ENCODE measurements around the gene CASP2. TPM values are rescaled to one million over a fixed set of nuclear protein-coding genes. Genes with fewer than 3 reads are reported as not detected.

The CASP2 gene
- total and polyA plus RNA-seq, 8 donors = 4.2 to 19.7 (median 8.7) TPM

DNA sequence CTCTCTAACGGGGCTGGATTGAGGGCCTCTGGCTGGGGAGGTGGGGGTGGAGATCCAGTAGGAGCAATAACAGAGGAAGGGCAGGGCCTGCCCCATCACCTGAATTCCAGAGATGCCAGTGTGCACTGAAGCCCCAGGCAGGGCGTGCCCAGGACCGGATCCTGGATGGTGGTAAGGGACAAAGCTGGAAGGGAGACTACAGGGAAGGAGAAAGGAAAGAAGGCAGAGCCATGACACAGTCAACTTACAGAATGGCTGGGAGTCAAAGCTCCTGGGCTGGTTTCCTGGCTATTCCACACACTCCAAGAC lies 2.7 kb upstream of the CASP2 start:
- peak overlapping the region in 3 of 4 donors; percentile 5 to 79 (median 57) for H3K27ac ChIP-seq
- TF ChIP-seq, protein P1, sequence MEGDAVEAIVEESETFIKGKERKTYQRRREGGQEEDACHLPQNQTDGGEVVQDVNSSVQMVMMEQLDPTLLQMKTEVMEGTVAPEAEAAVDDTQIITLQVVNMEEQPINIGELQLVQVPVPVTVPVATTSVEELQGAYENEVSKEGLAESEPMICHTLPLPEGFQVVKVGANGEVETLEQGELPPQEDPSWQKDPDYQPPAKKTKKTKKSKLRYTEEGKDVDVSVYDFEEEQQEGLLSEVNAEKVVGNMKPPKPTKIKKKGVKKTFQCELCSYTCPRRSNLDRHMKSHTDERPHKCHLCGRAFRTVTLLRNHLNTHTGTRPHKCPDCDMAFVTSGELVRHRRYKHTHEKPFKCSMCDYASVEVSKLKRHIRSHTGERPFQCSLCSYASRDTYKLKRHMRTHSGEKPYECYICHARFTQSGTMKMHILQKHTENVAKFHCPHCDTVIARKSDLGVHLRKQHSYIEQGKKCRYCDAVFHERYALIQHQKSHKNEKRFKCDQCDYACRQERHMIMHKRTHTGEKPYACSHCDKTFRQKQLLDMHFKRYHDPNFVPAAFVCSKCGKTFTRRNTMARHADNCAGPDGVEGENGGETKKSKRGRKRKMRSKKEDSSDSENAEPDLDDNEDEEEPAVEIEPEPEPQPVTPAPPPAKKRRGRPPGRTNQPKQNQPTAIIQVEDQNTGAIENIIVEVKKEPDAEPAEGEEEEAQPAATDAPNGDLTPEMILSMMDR (IDR thresholded peaks at IDR 0.05) = no peak
- H3K4me3 ChIP-seq = peak overlapping the region in 2 of 4 donors; percentile 28 to 44
- H3K4me1 ChIP-seq = peaks cover 11 to 12% (median 12%) of the 10 kb centered on the region in 3 donors
- H3K27me3 ChIP-seq = no peaks in the 10 kb centered on the region
- ATAC-seq (peak in 1 of 4 donors; percentile 3), FAIRE-seq (no peak), DNase-seq (peak in 2 of 6 donors; percentile 42 to 57)
- intact Hi-C loops (cut with DNase I) = no loop called here
- WGBS, 2 donors = 47 to 72% methylated on average over 3 of the region's 3 CpGs
- no peaks in the 10 kb centered on the region for H3K36me3 ChIP-seq
- no peaks in the 10 kb centered on the region for H3K9me3 ChIP-seq

DNA sequence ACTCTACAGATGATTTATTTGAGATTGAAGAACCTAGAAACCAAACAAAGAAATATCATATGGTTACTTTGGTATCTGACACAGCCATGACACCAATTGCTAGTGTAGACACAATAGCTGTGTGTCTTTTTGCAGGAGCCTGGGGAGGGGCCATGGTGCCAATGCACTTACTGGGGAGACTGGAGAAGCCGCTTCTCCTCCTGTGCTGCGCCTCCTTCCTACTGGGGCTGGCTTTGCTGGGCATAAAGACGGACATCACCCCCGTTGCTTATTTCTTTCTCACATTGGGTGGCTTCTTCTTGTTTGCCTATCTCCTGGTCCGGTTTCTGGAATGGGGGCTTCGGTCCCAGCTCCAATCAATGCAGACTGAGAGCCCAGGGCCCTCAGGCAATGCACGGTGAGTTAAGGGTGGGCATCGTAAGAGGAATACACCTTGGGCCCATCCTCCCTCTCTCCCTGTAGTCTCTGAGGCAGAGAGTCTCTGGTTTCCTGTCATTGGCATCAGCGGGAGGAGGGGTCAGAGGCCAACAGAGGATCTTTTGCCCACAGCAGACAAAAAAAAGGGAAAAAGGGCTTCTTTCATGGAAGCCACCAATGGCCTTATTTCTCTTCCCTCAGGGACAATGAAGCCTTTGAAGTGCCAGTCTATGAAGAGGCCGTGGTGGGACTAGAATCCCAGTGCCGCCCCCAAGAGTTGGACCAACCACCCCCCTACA lies 2.2 kb upstream of the CASP2 start:
- peak overlapping the region in 2 of 4 donors; percentile 28 to 44 for H3K4me3 ChIP-seq
- WGBS, 2 donors = 94 to 95% methylated on average over 11 of the region's 11 CpGs
- no peak for ATAC-seq

DNA sequence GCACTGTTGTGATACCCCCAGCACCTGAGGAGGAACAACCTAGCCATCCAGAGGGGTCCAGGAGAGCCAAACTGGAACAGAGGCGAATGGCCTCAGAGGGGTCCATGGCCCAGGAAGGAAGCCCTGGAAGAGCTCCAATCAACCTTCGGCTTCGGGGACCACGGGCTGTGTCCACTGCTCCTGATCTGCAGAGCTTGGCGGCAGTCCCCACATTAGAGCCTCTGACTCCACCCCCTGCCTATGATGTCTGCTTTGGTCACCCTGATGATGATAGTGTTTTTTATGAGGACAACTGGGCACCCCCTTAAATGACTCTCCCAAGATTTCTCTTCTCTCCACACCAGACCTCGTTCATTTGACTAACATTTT lies 1.6 kb upstream of the CASP2 start:
- ATAC-seq (no peak), DNase-seq (no peak), FAIRE-seq (no peak)
- peaks cover 10 to 14% (median 14%) of the 10 kb centered on the region in 3 donors for H3K4me1 ChIP-seq
- H3K4me3 ChIP-seq = no peak overlapping the region
- TF ChIP-seq, protein P1 (IDR thresholded peaks at IDR 0.05) = no peak
- H3K27ac ChIP-seq = peak overlapping the region in 1 of 4 donors; percentile 79
- H3K36me3 ChIP-seq = no peaks in the 10 kb centered on the region
- 90 to 92% methylated on average over 6 of the region's 6 CpGs for WGBS, 2 donors
- no peaks in the 10 kb centered on the region for H3K9me3 ChIP-seq
- H3K27me3 ChIP-seq = no peaks in the 10 kb centered on the region
- intact Hi-C loops (cut with DNase I) = no loop called here

More for the DNA sequence above, 2.2 kb upstream of the CASP2 start:
- no peak for DNase-seq
- H3K4me1 ChIP-seq = peaks cover 10 to 14% (median 14%) of the 10 kb centered on the region in 3 donors
- no peaks in the 10 kb centered on the region for H3K27me3 ChIP-seq
- no peak for FAIRE-seq
- intact Hi-C loops (cut with DNase I) = no loop called here
- H3K36me3 ChIP-seq = no peaks in the 10 kb centered on the region
- H3K9me3 ChIP-seq = no peaks in the 10 kb centered on the region
- H3K27ac ChIP-seq = peak overlapping the region in 3 of 4 donors; percentile 5 to 79 (median 57)
- TF ChIP-seq, protein P1 (IDR thresholded peaks at IDR 0.05) = no peak

DNA sequence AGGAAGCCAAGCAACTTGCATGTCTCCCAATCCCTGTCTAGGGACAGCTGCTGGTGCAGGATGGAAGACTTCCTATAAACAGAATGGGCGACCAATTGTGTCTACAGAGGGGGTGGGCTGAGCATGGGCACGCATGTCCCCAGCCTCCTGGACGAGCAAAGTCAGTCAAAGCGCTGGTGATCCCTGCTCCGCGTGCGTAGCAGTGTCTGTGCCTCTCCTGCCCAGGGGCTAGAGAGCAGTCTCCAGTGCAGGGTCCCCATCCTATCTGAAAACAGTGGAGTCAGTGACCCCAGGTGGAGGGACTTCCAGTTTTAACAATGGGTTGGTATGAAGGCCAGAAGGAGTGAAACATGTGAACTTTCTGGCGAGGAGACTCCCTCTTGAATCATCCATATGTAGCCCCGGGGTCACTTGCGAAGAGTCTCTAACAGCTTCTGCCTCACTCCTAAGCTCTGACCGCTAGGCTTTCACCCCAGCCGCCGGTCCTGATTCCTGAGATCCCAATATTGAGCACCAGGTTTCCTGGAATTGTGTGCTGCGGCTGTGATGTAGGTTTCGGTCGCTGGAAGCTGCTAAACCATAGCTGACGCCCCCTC lies 714 bp upstream of the CASP2 start:
- ATAC-seq (no peak), FAIRE-seq (no peak), DNase-seq (peak in 1 of 6 donors; percentile 62)
- WGBS, 2 donors = 83 to 86% methylated on average over 17 of the region's 17 CpGs
- Histone ChIP-seq H3K27ac (peak overlapping the region in 2 of 4 donors; percentile 30 to 54), H3K9me3 (no peaks in the 10 kb centered on the region), H3K4me3 (peak overlapping the region in 3 of 4 donors; percentile 68 to 96 (median 95)), H3K36me3 (peaks cover 0 to 8% (median 3%) of the 10 kb centered on the region in 3 donors), H3K4me1 (peaks cover 10 to 14% (median 14%) of the 10 kb centered on the region in 3 donors), H3K27me3 (no peaks in the 10 kb centered on the region)
- intact Hi-C loops (cut with DNase I) = no loop called here
- TF ChIP-seq, protein P1 (IDR thresholded peaks at IDR 0.05) = no peak

DNA sequence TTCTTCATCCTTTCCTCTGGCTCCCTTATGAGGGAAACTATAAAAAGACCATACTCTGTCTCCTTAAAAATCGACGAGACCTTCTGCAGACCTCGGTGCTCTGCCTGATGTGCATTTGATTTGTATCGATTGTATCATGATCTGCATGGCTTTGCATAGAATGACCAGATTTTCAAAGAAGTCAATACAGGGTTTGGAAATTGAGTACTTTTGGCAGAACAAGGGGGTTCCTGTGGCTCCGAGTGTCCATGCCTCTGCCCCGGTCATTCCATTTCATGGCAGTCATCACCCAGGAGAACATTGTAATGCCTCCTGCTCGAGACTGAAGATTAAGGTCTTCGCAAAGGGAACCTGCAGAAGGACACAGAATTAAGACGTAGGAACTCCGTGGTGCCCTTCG lies 685 bp downstream of the CASP2 start:
- intact Hi-C loops (cut with DNase I) = no loop called here
- Histone ChIP-seq H3K4me1 (peaks cover 10 to 14% (median 14%) of the 10 kb centered on the region in 3 donors), H3K36me3 (peaks cover 0 to 19% (median 12%) of the 10 kb centered on the region in 3 donors), H3K27me3 (no peaks in the 10 kb centered on the region), H3K9me3 (no peaks in the 10 kb centered on the region), H3K4me3 (peak overlapping the region; percentile 68 to 96 (median 92)), H3K27ac (peak overlapping the region; percentile 52 to 87 (median 75))
- FAIRE-seq (no peak), DNase-seq (no peak), ATAC-seq (no peak)
- TF ChIP-seq, protein P1 (IDR thresholded peaks at IDR 0.05) = no peak
- 3 to 4% methylated on average over 11 of the region's 11 CpGs for WGBS, 2 donors
